ENCODE measurements around the gene SETBP1.

SETBP1 gene

GRCh38 chr18:44938720-44939665 is 258.3 kb downstream of the SETBP1 start:
- DNase-seq (ENCODE audit: low spot score) = no peak

GRCh38 chr18:44941516-44941915 is 260.8 kb downstream of the SETBP1 start:
- DNase-seq (ENCODE audit: low spot score) = no peak

GRCh38 chr18:44942073-44942472 is 261.4 kb downstream of the SETBP1 start:
- DNase-seq (ENCODE audit: low spot score) = no peak

GRCh38 chr18:44943311-44943881 is 262.7 kb downstream of the SETBP1 start:
- DNase-seq (ENCODE audit: low spot score) = no peak

GRCh38 chr18:44944461-44944860 is 263.8 kb downstream of the SETBP1 start:
- no peak for DNase-seq (ENCODE audit: low spot score)

GRCh38 chr18:44945888-44946401 is 265.3 kb downstream of the SETBP1 start:
- no peak for DNase-seq (ENCODE audit: low spot score)

- no peak for DNase-seq (ENCODE audit: low spot score)
These were observed 265.9 kb downstream of the SETBP1 start for GRCh38 chr18:44946529-44947113.

GRCh38 chr18:44949967-44950366 is 269.3 kb downstream of the SETBP1 start:
- DNase-seq (ENCODE audit: low spot score) = no peak

GRCh38 chr18:44950685-44951195 is 270.1 kb downstream of the SETBP1 start:
- no peak for DNase-seq (ENCODE audit: low spot score)

GRCh38 chr18:44951748-44952147 is 271.1 kb downstream of the SETBP1 start:
- DNase-seq (ENCODE audit: low spot score) = no peak

- no peak for DNase-seq (ENCODE audit: low spot score)
These were observed 273.6 kb downstream of the SETBP1 start for GRCh38 chr18:44954257-44954656.

- DNase-seq (ENCODE audit: low spot score) = no peak
These were observed 275.1 kb downstream of the SETBP1 start for GRCh38 chr18:44955825-44956224.

- no peak for DNase-seq (ENCODE audit: low spot score)
These were observed 276.3 kb downstream of the SETBP1 start for GRCh38 chr18:44957025-44957424.

GRCh38 chr18:44957461-44957860 is 276.8 kb downstream of the SETBP1 start:
- no peak for DNase-seq (ENCODE audit: low spot score)

- no peak for DNase-seq (ENCODE audit: low spot score)
These were observed 277.4 kb downstream of the SETBP1 start for GRCh38 chr18:44958040-44958439.

GRCh38 chr18:44958455-44958854 is 277.8 kb downstream of the SETBP1 start:
- DNase-seq (ENCODE audit: low spot score) = no peak

GRCh38 chr18:44959013-44959412 is 278.3 kb downstream of the SETBP1 start:
- peak; percentile 64 for DNase-seq (ENCODE audit: low spot score)

- DNase-seq (ENCODE audit: low spot score) = no peak
These were observed 279.9 kb downstream of the SETBP1 start for GRCh38 chr18:44960580-44960979.

GRCh38 chr18:44961288-44961995 is 280.8 kb downstream of the SETBP1 start:
- no peak for DNase-seq (ENCODE audit: low spot score)

- no peak for DNase-seq (ENCODE audit: low spot score)
These were observed 286.9 kb downstream of the SETBP1 start for GRCh38 chr18:44967599-44967998.

- DNase-seq (ENCODE audit: low spot score) = no peak
These were observed 287.6 kb downstream of the SETBP1 start for GRCh38 chr18:44968336-44968735.

- DNase-seq (ENCODE audit: low spot score) = no peak
These were observed 288.6 kb downstream of the SETBP1 start for GRCh38 chr18:44969214-44969795.
